Ishikawa (cell line): ENCODE results near the gene RELL1.

Source experiments
- CEBPB ChIP-seq: IDR thresholded peaks from 2 replicates; pipeline ENCODE4 v1.6.1; 2012
- CREB1 ChIP-seq: IDR thresholded peaks from 2 replicates; pipeline ENCODE4 v1.6.1; 2012; ENCODE audit warnings: low read depth
- EGR1 ChIP-seq: IDR thresholded peaks from 2 replicates; pipeline ENCODE4 v1.6.1; 2012
- EP300 ChIP-seq: IDR thresholded peaks from 2 replicates; pipeline ENCODE4 v1.6.1; 2012; ENCODE audit warnings: borderline replicate concordance
- FOXM1 ChIP-seq: IDR thresholded peaks from 2 replicates; pipeline ENCODE4 v1.6.1; 2012; ENCODE audit warnings: low read depth, borderline replicate concordance
- MAX ChIP-seq: IDR thresholded peaks from 2 replicates; pipeline ENCODE4 v1.6.1; 2012
- NFIC ChIP-seq: IDR thresholded peaks from 2 replicates; pipeline ENCODE4 v1.6.1; 2012
- RAD21 ChIP-seq: IDR thresholded peaks from 2 replicates; pipeline ENCODE4 v1.6.1; 2012; ENCODE audit warnings: low read depth
- TAF1 ChIP-seq: IDR thresholded peaks from 2 replicates; pipeline ENCODE4 v1.6.1; 2012; ENCODE audit warnings: low read depth, mild to moderate bottlenecking
- TCF12 ChIP-seq: IDR thresholded peaks from 2 replicates; pipeline ENCODE4 v1.6.1; 2012; ENCODE audit warnings: low read depth
- TEAD4 ChIP-seq: IDR thresholded peaks from 2 replicates; pipeline ENCODE4 v1.6.1; 2012
- YY1 ChIP-seq: IDR thresholded peaks from 2 replicates; pipeline ENCODE4 v1.6.1; 2012; ENCODE audit warnings: low read depth
- ZBTB7A ChIP-seq: IDR thresholded peaks from 2 replicates; pipeline ENCODE4 v1.6.1; 2012; ENCODE audit warnings: low read depth

GRCh38 chr4:37690976-37691375 lies 4.8 kb upstream of the RELL1 start:
- no peak for TF ChIP-seq RAD21
- no peak for TF ChIP-seq EP300
- no peak for TF ChIP-seq YY1
- TF ChIP-seq TAF1: no peak
- no peak for TF ChIP-seq EGR1
- TF ChIP-seq MAX: no peak
- no peak for TF ChIP-seq NFIC
- TF ChIP-seq FOXM1: no peak
- no peak for TF ChIP-seq CREB1
- no peak for TF ChIP-seq TCF12
- TF ChIP-seq CEBPB: no peak
- no peak for TF ChIP-seq TEAD4
- no peak for TF ChIP-seq ZBTB7A
